Astrocyte (in vitro differentiated cells and primary cell): ENCODE results near the gene MFAP3L. TPM values are rescaled to one million over a fixed set of nuclear protein-coding genes. Genes with fewer than 3 reads are reported as not detected.

Source experiments
- DNase-seq: peaks from one replicate; pipeline ENCODE4 v3.0.0-alpha.2; 2010; ENCODE audit warnings: low read depth
- FAIRE-seq: peaks from 2 replicates; lab custom pipeline; 2011; peaks lifted over from hg19 to GRCh38; lab: Jason Lieb, UNC
- H2AFZ ChIP-seq: 2 replicates; pipeline ENCODE4 v1.6.0; 2012; ENCODE audit warnings: low read depth, low read length, inconsistent platforms
- H3K27ac ChIP-seq: 2 replicates; pipeline ENCODE4 v1.5.1; 2011; ENCODE audit warnings: low read depth, low read length, inconsistent platforms
- H3K27me3 ChIP-seq: 2 replicates; pipeline ENCODE4 v1.6.0; 2011; ENCODE audit warnings: low read length, inconsistent platforms; ENCODE audit not compliant: insufficient read depth
- H3K36me3 ChIP-seq: 2 replicates; pipeline ENCODE4 v1.5.1; 2011; ENCODE audit warnings: low read length, inconsistent platforms; ENCODE audit not compliant: insufficient read depth
- H3K4me1 ChIP-seq: 2 replicates; pipeline ENCODE4 v1.5.1; 2011; ENCODE audit warnings: low read length, inconsistent platforms; ENCODE audit not compliant: insufficient read depth
- H3K4me2 ChIP-seq: 2 replicates; pipeline ENCODE4 v1.6.0; 2012; ENCODE audit warnings: low read length, inconsistent platforms
- H3K4me3 ChIP-seq: 2 replicates; pipeline ENCODE4 v1.5.1; 2011; ENCODE audit warnings: low read depth, mild to moderate bottlenecking, low read length, inconsistent platforms; ENCODE audit not compliant: insufficient read depth
- H3K79me2 ChIP-seq: 2 replicates; pipeline ENCODE4 v1.6.0; 2012; ENCODE audit warnings: mild to moderate bottlenecking, low read length, inconsistent platforms; ENCODE audit not compliant: insufficient read depth
- H3K9ac ChIP-seq: 2 replicates; pipeline ENCODE4 v1.6.0; 2012; ENCODE audit warnings: mild to moderate bottlenecking, low read length, inconsistent platforms
- H3K9me3 ChIP-seq: 2 replicates; pipeline ENCODE4 v1.5.1; 2012; ENCODE audit warnings: low read depth, mild to moderate bottlenecking, low read length, inconsistent platforms; ENCODE audit not compliant: insufficient read depth
- H4K20me1 ChIP-seq: 2 replicates; pipeline ENCODE4 v1.6.0; 2012; ENCODE audit warnings: low read length, inconsistent platforms; ENCODE audit not compliant: insufficient read depth
- H3K27ac Mint-ChIP-seq: one replicate; pipeline ENCODE4 v1.8.0; 2021; ENCODE audit warnings: mild to moderate bottlenecking, mixed read lengths; ENCODE audit not compliant: unreplicated experiment
- H3K27me3 Mint-ChIP-seq: one replicate; pipeline ENCODE4 v1.8.0; 2021; ENCODE audit warnings: low read depth, mixed read lengths; ENCODE audit not compliant: unreplicated experiment
- H3K36me3 Mint-ChIP-seq: one replicate; pipeline ENCODE4 v1.8.0; 2021; ENCODE audit warnings: low read depth, mixed read lengths; ENCODE audit not compliant: unreplicated experiment
- H3K4me1 Mint-ChIP-seq: one replicate; pipeline ENCODE4 v1.8.0; 2021; ENCODE audit warnings: low read depth, mixed read lengths; ENCODE audit not compliant: unreplicated experiment
- H3K4me3 Mint-ChIP-seq: one replicate; pipeline ENCODE4 v1.8.0; 2021; ENCODE audit warnings: mild to moderate bottlenecking, moderate library complexity, mixed read lengths; ENCODE audit not compliant: unreplicated experiment
- H3K9me3 Mint-ChIP-seq: one replicate; pipeline ENCODE4 v1.8.0; 2021; ENCODE audit warnings: mild to moderate bottlenecking, mixed read lengths; ENCODE audit not compliant: unreplicated experiment
- CTCF ChIP-seq: IDR thresholded peaks from 2 replicates; pipeline ENCODE4 v1.5.1; 2011; ENCODE audit warnings: low read depth, mild to moderate bottlenecking, inconsistent platforms, low read length, moderate library complexity; ENCODE audit not compliant: insufficient read depth
- EZH2 ChIP-seq: IDR thresholded peaks from 2 replicates; pipeline ENCODE4 v1.6.1; 2012; ENCODE audit warnings: mild to moderate bottlenecking, low read length, inconsistent platforms; ENCODE audit not compliant: insufficient read depth
- total RNA-seq: library from RNA; stranded (reverse); gene quantifications from 2 replicates; pipeline ENCODE4 v1.2.1, GENCODE V29; 2021

MFAP3L gene
- total RNA-seq, 1 donor from 2014 or later, result 30.2 TPM

- Mint-ChIP-seq H3K27me3 (no peaks in the 10 kb centered on the region), H3K36me3 (peaks cover 8% of the 10 kb centered on the region), H3K9me3 (no peaks in the 10 kb centered on the region), H3K4me3 (no peak overlapping the region), H3K27ac (no peak overlapping the region), H3K4me1 (peaks cover 44% of the 10 kb centered on the region)
- Histone ChIP-seq H3K27me3 (no peaks in the 10 kb centered on the region), H3K27ac (no peak overlapping the region), H3K36me3 (no peaks in the 10 kb centered on the region), H2AFZ (no peak overlapping the region), H3K9me3 (no peaks in the 10 kb centered on the region), H4K20me1 (peaks cover 3% of the 10 kb centered on the region), H3K79me2 (no peaks in the 10 kb centered on the region), H3K9ac (no peak overlapping the region), H3K4me1 (peaks cover 12% of the 10 kb centered on the region), H3K4me3 (no peak overlapping the region), H3K4me2 (no peak overlapping the region)
- no peak for FAIRE-seq
- TF ChIP-seq EZH2 (no peak), CTCF (no peak)
- no peak for DNase-seq
Observed at GRCh38 chr4:170009291-170009690, 16.9 kb downstream of the MFAP3L start.

- no peak overlapping the region for H3K27ac ChIP-seq
- H3K27ac Mint-ChIP-seq, result no peak overlapping the region
- H3K36me3 ChIP-seq, result no peaks in the 10 kb centered on the region
- H3K9me3 ChIP-seq, result no peaks in the 10 kb centered on the region
- TF ChIP-seq EZH2, result no peak
- TF ChIP-seq CTCF, result no peak
- DNase-seq (no peak), FAIRE-seq (no peak)
- no peak overlapping the region for H3K9ac ChIP-seq
- no peak overlapping the region for H2AFZ ChIP-seq
- peaks cover 12% of the 10 kb centered on the region for H3K4me1 ChIP-seq
- no peaks in the 10 kb centered on the region for H3K9me3 Mint-ChIP-seq
- H3K27me3 ChIP-seq, result no peaks in the 10 kb centered on the region
- H3K4me3 ChIP-seq, result no peak overlapping the region
- H3K36me3 Mint-ChIP-seq, result peaks cover 8% of the 10 kb centered on the region
- H3K79me2 ChIP-seq, result no peaks in the 10 kb centered on the region
- H3K4me3 Mint-ChIP-seq, result no peak overlapping the region
- H4K20me1 ChIP-seq, result peaks cover 3% of the 10 kb centered on the region
- peaks cover 42% of the 10 kb centered on the region for H3K4me1 Mint-ChIP-seq
- no peaks in the 10 kb centered on the region for H3K27me3 Mint-ChIP-seq
- no peak overlapping the region for H3K4me2 ChIP-seq
Observed at GRCh38 chr4:170008801-170009200, 17.4 kb downstream of the MFAP3L start.

- FAIRE-seq, result no peak
- no peaks in the 10 kb centered on the region for H3K36me3 ChIP-seq
- Mint-ChIP-seq H3K4me3 (no peak overlapping the region), H3K4me1 (peaks cover 42% of the 10 kb centered on the region), H3K27ac (no peak overlapping the region), H3K36me3 (peaks cover 8% of the 10 kb centered on the region), H3K9me3 (no peaks in the 10 kb centered on the region), H3K27me3 (no peaks in the 10 kb centered on the region)
- H3K4me1 ChIP-seq, result peaks cover 12% of the 10 kb centered on the region
- H3K9me3 ChIP-seq, result no peaks in the 10 kb centered on the region
- no peak for DNase-seq
- no peak overlapping the region for H3K27ac ChIP-seq
- no peak overlapping the region for H2AFZ ChIP-seq
- H3K4me2 ChIP-seq, result no peak overlapping the region
- no peaks in the 10 kb centered on the region for H3K27me3 ChIP-seq
- no peak overlapping the region for H3K4me3 ChIP-seq
- peaks cover 3% of the 10 kb centered on the region for H4K20me1 ChIP-seq
- no peak overlapping the region for H3K9ac ChIP-seq
- TF ChIP-seq CTCF, result no peak
- no peak for TF ChIP-seq EZH2
- no peaks in the 10 kb centered on the region for H3K79me2 ChIP-seq
Observed at GRCh38 chr4:170008371-170008770, 17.8 kb downstream of the MFAP3L start.
